Activated naive CD4-positive, alpha-beta T cell (primary cell): ENCODE results near the gene WNT7A.

ENCODE experiments used
- DNase-seq, 4 experiments: peaks; one replicate each; lab custom pipeline; 2025; lab: John Stamatoyannopoulos, UW

Gene WNT7A

GRCh38 chr3:13770170-13771169 is 109.4 kb downstream of the WNT7A start:
- DNase-seq, result no peak

GRCh38 chr3:13769422-13769821 is 110.4 kb downstream of the WNT7A start:
- DNase-seq, result no peak

DNA sequence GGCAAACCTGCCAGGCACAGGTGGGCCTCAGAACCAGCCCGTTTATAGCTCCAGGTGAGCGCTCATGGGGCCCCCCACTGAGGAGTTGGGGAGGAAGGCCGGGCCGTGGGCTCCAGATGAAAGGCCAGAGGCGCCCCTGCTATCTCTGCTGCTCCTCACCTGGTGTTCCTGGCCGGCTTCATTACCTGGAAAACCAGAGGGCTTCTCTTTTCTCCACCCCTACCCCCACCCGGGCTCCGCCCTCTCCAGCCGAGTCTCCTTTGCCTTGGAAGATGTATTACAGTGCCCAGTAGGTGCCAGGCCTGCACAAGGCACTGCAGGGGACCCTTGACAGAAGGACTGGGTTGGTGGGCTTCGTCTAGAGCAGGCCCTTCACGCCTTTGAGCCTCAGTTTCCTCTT is 111.4 kb downstream of the WNT7A start:
- DNase-seq, result no peak

GRCh38 chr3:13767896-13768295 is 112.0 kb downstream of the WNT7A start:
- no peak for DNase-seq

- no peak for DNase-seq
Measured at GRCh38 chr3:13767030-13767429, 112.8 kb downstream of the WNT7A start.
